GM18951 (cell line): ENCODE measurements around the gene TLE3.

Experiments
- POLR2A ChIP-seq: IDR thresholded peaks from 4 replicates; pipeline ENCODE4 v1.6.1; 2011; ENCODE audit warnings: mild to moderate bottlenecking; ENCODE audit not compliant: insufficient read length, insufficient read depth; ENCODE audit errors: extremely low read depth
- in situ Hi-C: fragments of 300-500 bp; cut with MboI; formaldehyde crosslinking; loops from one replicate; pipeline ENCODE4 v1.12.0; 2022; ENCODE audit warnings: low sequenced_read_pairs, mixed read lengths, inconsistent platforms; ENCODE audit not compliant: unreplicated experiment

The TLE3 gene

DNA sequence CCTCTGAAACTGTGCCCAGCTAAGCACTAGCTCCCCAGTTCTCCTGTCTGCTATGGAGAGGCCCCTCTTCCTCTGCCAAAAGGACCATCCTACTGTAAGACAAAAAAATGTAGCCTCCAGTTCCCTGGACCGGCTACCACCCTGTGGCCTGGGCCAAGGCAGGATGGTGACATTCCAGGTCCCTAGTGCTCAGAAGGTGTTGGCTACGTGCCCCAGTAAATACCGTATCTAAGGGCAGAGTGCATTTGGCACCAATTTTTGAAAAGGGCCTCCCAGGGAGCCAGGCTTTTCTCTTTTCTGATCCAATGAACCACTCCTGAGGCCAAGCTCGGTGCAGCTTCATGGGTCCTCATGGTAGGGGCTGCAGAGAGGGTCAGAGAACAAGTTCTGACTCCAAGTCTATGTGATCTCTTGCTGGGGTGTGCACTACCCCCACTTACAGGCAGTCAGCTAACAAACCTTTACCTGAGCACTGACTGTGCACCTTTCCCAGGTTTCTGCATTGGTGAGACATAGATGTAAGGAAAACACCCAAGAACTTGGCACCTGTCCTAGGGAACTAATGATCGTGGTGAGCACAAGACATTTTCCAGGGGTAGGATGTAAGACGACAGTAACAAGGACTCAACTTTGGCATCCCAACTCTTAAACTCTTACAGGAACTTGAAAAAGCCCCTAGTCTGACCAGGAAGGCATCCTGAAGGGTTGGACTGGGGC lies 32.6 kb downstream of the TLE3 start:
- TF ChIP-seq POLR2A = no peak
- in situ Hi-C loops = no loop called here

GRCh38 chr15:70064441-70064840 lies 33.3 kb downstream of the TLE3 start:
- in situ Hi-C loops = no loop called here
- TF ChIP-seq POLR2A = no peak

DNA sequence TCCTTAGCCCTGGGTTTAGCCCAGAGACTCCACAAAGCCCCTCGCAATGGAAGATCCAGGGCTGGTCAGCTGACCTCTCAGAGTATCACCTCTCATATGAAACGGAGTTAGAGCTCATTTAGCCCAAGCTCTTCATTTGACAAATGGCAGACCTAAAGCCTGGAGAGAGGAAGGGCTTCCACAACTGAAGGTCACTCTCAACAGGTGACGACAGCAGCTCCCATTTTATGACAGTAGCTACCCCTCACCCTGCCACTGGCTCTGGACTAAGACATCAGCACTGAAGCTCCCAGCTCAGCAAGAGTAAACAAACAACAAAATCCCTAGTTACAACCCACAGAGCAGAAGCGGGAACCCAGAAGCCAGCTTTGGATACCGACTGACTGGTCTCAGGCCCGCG lies 33.7 kb downstream of the TLE3 start:
- TF ChIP-seq POLR2A = no peak
- in situ Hi-C loops = no loop called here

DNA sequence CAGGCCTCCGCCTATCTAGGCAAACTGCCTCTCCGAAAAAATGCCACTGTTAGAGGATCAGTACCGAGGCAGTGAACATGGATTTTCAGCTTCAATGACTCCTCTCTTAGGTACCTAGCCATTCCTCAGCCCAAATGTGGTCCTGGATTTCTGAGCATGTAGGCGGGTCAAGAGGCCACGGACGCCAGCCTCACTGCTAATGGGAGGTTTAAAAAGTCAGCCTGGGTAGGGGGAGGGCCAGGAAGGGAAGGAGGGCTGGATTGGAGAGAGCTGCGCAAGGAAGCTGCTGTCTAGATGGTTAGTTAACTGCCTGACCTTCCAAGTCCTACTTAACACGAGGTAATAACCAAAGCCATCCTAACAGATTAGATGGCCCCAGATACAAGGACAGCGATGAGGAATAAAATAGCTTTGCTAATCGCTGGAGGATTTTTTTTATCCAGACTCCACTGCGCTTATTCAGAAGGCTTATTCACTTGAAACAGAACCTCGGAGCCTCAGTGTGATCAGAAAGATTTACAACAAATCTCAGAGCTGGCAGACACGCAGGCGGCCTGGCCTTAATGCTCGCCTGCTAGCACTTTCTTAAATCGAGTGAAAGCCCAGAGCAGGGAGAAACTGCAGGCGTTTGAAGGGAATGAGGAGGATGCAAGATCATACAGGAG lies 34.3 kb downstream of the TLE3 start:
- in situ Hi-C loops = no loop called here
- no peak for TF ChIP-seq POLR2A

GRCh38 chr15:70062321-70062956 lies 35.3 kb downstream of the TLE3 start:
- TF ChIP-seq POLR2A = no peak

GRCh38 chr15:70061696-70062270 lies 35.9 kb downstream of the TLE3 start:
- in situ Hi-C loops = no loop called here
- no peak for TF ChIP-seq POLR2A

More at GRCh38 chr15:70062321-70062956, 35.3 kb downstream of the TLE3 start:
- in situ Hi-C loops = no loop called here

GRCh38 chr15:70060993-70061305 lies 36.8 kb downstream of the TLE3 start:
- TF ChIP-seq POLR2A = no peak
- in situ Hi-C loops = no loop called here

GRCh38 chr15:70060214-70060992 lies 37.3 kb downstream of the TLE3 start:
- in situ Hi-C loops = no loop called here
- TF ChIP-seq POLR2A = no peak

- in situ Hi-C loops = no loop called here
- TF ChIP-seq POLR2A = no peak
Observed at GRCh38 chr15:70059476-70060213, 38.1 kb downstream of the TLE3 start.

GRCh38 chr15:70058642-70059360 lies 38.9 kb downstream of the TLE3 start:
- no peak for TF ChIP-seq POLR2A
- in situ Hi-C loops = no loop called here

DNA sequence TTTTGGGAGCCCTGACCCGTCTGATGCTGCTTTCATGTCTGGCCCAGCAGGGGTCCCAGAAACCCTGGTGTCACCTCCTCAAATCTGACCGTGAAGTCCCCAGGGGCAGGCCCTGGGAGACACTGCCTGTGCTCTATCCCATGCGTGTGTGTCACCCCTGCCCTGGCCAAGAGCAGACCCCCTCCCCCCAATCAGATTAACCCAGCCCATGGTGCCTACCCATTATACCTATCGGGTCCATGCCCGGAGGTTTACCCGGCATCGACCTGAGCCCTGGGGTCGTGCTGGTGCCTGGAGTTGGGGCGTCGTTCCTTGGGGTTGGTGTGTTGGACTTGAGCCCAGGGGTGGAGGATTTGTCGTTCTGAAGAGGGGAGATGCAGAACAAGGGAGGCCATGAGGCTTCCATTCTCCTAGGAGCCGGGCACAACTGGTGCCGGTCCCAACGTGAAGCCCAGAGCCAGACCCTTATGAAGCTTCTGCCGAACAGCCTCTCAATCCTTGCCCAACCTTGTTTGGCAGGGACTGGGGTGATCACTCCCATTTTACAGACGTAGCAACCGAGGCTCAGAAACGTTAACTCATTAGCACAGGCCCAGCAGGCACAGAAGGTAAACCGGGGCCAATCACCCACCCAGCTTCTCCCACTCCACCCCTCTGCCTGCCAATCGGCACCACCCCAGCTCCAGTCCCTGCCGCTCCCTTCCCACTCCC lies 39.6 kb downstream of the TLE3 start:
- no peak for TF ChIP-seq POLR2A
- in situ Hi-C loops = no loop called here
